Neutrophil (primary cell): ENCODE measurements around the gene RRBP1.

Source experiments
- H3K27ac ChIP-seq: fragments of 200-600 bp; sonication (generic); 2 replicates; pipeline ENCODE4 v1.5.1; 2016; ENCODE audit warnings: mild to moderate bottlenecking, moderate library complexity
- H3K27me3 ChIP-seq: fragments of 200-600 bp; sonication (generic); 2 replicates; pipeline ENCODE4 v1.6.0; 2016; ENCODE audit warnings: mild to moderate bottlenecking
- H3K36me3 ChIP-seq: fragments of 200-600 bp; sonication (generic); 2 replicates; pipeline ENCODE4 v1.5.1; 2017
- H3K4me1 ChIP-seq, 2 experiments: fragments of 200-600 bp in 1 of 2; sonication (generic) in 1 of 2; 1 replicate in 1 of 2; 2 replicates in 1 of 2; pipeline versions ENCODE4 v1.5.1 to v1.6.1; 2013 to 2016; ENCODE audit warnings: low read depth in 1 of 2, low read length in 1 of 2, mild to moderate bottlenecking in 1 of 2, moderate library complexity in 1 of 2; ENCODE audit not compliant: control insufficient read depth in 1 of 2, insufficient read depth in 1 of 2
- H3K4me3 ChIP-seq, 2 experiments: fragments of 200-600 bp in 1 of 2; sonication (generic) in 1 of 2; 1 replicate in 1 of 2; 2 replicates in 1 of 2; pipeline ENCODE4 v1.5.1; 2013 to 2016; ENCODE audit warnings: low read depth in 1 of 2, low read length in 1 of 2, mild to moderate bottlenecking in 1 of 2, moderate library complexity in 1 of 2
- H3K9me3 ChIP-seq: fragments of 200-600 bp; sonication (generic); 2 replicates; pipeline ENCODE4 v1.5.1; 2016
- TF ChIP-seq, protein P1 (sequence below): fragments of 200-600 bp; sonication (generic); IDR thresholded peaks from 2 replicates; pipeline ENCODE4 v1.5.1; 2016; ENCODE audit warnings: antibody characterized with exemption

The RRBP1 gene

DNA sequence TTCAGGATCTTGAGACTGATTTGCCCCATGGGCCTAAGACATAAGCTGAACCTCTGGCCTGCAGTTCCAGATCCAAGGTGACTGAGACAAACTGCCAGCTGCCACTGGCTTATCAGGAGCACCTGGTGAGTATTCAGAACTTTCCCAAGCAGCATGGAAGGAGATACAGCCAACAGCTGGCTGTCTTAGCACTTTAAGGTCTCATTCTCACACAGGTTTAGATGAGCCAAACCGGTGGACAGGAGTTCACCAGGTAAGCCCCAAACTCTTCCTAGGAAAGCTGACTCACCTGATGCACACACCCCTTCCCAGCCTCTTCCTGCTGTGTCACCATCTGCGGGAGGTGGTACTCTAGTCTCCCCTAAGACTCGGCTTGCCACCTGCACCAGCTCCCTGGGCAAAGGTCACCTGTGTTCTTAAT, 17.9 kb upstream of the RRBP1 start, which contains the start of gene BANF2:
Gene BANF2 (plus strand): TSS at position 36 of the 421 bp plus-strand sequence. CDS start 25,060 bp downstream, outside the sequence.
- TF ChIP-seq, protein P1, sequence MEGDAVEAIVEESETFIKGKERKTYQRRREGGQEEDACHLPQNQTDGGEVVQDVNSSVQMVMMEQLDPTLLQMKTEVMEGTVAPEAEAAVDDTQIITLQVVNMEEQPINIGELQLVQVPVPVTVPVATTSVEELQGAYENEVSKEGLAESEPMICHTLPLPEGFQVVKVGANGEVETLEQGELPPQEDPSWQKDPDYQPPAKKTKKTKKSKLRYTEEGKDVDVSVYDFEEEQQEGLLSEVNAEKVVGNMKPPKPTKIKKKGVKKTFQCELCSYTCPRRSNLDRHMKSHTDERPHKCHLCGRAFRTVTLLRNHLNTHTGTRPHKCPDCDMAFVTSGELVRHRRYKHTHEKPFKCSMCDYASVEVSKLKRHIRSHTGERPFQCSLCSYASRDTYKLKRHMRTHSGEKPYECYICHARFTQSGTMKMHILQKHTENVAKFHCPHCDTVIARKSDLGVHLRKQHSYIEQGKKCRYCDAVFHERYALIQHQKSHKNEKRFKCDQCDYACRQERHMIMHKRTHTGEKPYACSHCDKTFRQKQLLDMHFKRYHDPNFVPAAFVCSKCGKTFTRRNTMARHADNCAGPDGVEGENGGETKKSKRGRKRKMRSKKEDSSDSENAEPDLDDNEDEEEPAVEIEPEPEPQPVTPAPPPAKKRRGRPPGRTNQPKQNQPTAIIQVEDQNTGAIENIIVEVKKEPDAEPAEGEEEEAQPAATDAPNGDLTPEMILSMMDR: no peak
- no peaks in the 10 kb centered on the region for H3K36me3 ChIP-seq
- no peak within 1 kb of the TSS for H3K27ac ChIP-seq
- no peaks in the 10 kb centered on the region for H3K9me3 ChIP-seq
- H3K4me1 ChIP-seq: no peaks in the 10 kb centered on the region
- H3K4me3 ChIP-seq: no peak within 1 kb of the TSS
- H3K27me3 ChIP-seq: no peaks in the 10 kb centered on the region

- H3K36me3 ChIP-seq: no peaks in the 10 kb centered on the region
- TF ChIP-seq, protein P1: no peak
- H3K27me3 ChIP-seq: no peaks in the 10 kb centered on the region
- no peaks in the 10 kb centered on the region for H3K4me1 ChIP-seq
- H3K4me3 ChIP-seq: no peak overlapping the region
- H3K9me3 ChIP-seq: no peaks in the 10 kb centered on the region
- H3K27ac ChIP-seq: no peak overlapping the region
Observed at GRCh38 chr20:17698384-17698783, 16.3 kb upstream of the RRBP1 start.

DNA sequence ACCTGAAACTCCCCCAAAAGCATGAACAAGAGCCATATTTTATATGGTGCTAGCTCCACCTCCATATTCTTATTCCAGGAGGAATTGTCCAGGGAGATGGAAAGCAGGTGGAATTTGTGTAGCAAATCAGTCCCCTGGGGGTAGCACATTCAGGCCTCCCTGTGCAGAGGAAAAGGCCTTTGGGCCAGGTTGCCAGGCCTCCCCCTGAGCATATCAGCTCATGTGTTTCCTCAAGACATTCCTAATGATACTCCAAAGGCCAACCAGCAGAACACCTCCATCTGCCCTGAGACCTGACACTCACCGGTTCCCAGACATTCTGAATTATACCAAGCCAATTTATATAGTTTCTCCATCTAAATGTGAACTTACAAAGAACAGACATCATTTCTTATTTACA, 15.1 kb upstream of the RRBP1 start:
- Histone ChIP-seq H3K36me3 (no peaks in the 10 kb centered on the region), H3K4me3 (no peak overlapping the region), H3K27me3 (no peaks in the 10 kb centered on the region), H3K27ac (no peak overlapping the region), H3K4me1 (no peaks in the 10 kb centered on the region), H3K9me3 (no peaks in the 10 kb centered on the region)
- TF ChIP-seq, protein P1: no peak

DNA sequence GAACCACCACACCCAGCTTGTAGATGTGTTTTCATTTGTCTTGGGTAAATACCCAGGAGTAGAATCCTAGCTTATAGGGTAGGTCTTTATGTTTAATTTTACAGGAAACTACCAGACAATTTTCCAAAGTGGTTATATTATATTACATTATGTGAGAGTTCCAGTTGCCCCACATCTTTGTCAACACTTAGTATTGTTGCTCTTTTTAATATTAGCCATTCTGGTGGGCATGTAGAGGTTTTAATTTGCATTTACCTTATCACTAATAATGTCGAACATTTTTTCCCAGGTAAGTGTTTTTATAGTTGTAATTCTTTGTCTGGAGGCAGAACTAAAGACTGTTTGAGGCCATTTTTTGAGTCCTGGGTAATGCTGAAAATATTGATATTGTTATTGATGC, 14.2 kb upstream of the RRBP1 start:
- Histone ChIP-seq H3K9me3 (no peaks in the 10 kb centered on the region), H3K36me3 (no peaks in the 10 kb centered on the region), H3K4me3 (no peak overlapping the region), H3K4me1 (no peaks in the 10 kb centered on the region), H3K27me3 (no peaks in the 10 kb centered on the region), H3K27ac (no peak overlapping the region)
- TF ChIP-seq, protein P1: no peak

DNA sequence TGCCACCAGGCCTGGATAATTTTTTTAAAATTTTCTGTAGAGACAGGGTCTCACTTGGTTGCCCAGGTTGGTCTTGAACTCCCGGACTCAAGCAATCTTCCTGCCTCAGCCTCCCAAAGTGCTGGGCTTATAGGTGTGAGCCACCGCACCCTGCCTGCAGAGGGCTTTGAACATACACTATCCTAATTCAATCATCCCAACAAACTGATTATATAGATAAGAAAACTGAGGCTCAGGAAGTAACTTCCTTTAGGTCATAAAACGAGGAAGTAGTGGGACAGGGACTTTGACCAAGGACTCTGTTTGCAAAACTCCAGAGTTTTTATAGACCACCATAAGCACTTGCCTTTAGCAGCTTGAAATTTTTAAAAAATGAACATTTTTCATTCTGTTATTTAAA, 12.7 kb upstream of the RRBP1 start:
- no peak overlapping the region for H3K4me3 ChIP-seq
- H3K36me3 ChIP-seq: no peaks in the 10 kb centered on the region
- H3K4me1 ChIP-seq: no peaks in the 10 kb centered on the region
- no peak overlapping the region for H3K27ac ChIP-seq
- no peaks in the 10 kb centered on the region for H3K9me3 ChIP-seq
- TF ChIP-seq, protein P1: no peak
- H3K27me3 ChIP-seq: peaks cover 10% of the 10 kb centered on the region
